OCI-LY1 (cell line): ENCODE results near the gene KLF4.

Experiments used
- H2AFZ ChIP-seq: fragments of 200-600 bp; sonication (generic), shearing (Covaris generic); 2 replicates; pipeline ENCODE4 v1.6.0; 2014; ENCODE audit warnings: antibody characterized with exemption, mild to moderate bottlenecking, low read length
- H3F3A ChIP-seq: fragments of 200-600 bp; sonication (generic), shearing (Covaris generic); 2 replicates; pipeline ENCODE4 v1.6.0; 2014; ENCODE audit warnings: mild to moderate bottlenecking, antibody characterized with exemption, low read length, moderate library complexity; ENCODE audit not compliant: insufficient read depth
- H3K27ac ChIP-seq: fragments of 200-600 bp; sonication (generic); 2 replicates; pipeline ENCODE4 v1.5.1; 2014; ENCODE audit warnings: low read length, mixed run types, mild to moderate bottlenecking, low read depth; ENCODE audit not compliant: poor library complexity, severe bottlenecking
- H3K27me3 ChIP-seq: fragments of 200-600 bp; sonication (generic); 2 replicates; pipeline ENCODE4 v1.6.0; 2014; ENCODE audit warnings: antibody characterized with exemption, mild to moderate bottlenecking, low read length, moderate library complexity; ENCODE audit not compliant: insufficient read depth
- H3K36me3 ChIP-seq: fragments of 200-600 bp; sonication (generic); 2 replicates; pipeline ENCODE4 v1.6.1; 2014; ENCODE audit warnings: mild to moderate bottlenecking, antibody characterized with exemption, low read length, moderate library complexity, mixed read lengths; ENCODE audit not compliant: insufficient read depth
- H3K4me1 ChIP-seq: fragments of 200-600 bp; sonication (generic); 2 replicates; pipeline ENCODE4 v1.5.1; 2014; ENCODE audit warnings: mild to moderate bottlenecking, low read length, moderate library complexity; ENCODE audit not compliant: insufficient read depth, severe bottlenecking
- H3K4me2 ChIP-seq: fragments of 200-600 bp; sonication (generic), shearing (Covaris generic); 2 replicates; pipeline ENCODE4 v1.6.1; 2014; ENCODE audit warnings: low read length
- H3K4me3 ChIP-seq: fragments of 200-600 bp; sonication (generic); 2 replicates; pipeline ENCODE4 v1.5.1; 2014; ENCODE audit warnings: low read length, low read depth, mild to moderate bottlenecking, mixed read lengths; ENCODE audit not compliant: poor library complexity, severe bottlenecking
- H3K79me2 ChIP-seq: fragments of 200-600 bp; shearing (Covaris generic); 2 replicates; pipeline ENCODE4 v1.6.1; 2016; ENCODE audit warnings: mixed run types, low read length, mixed read lengths; ENCODE audit not compliant: insufficient read depth
- H3K9ac ChIP-seq: fragments of 200-600 bp; sonication (generic), shearing (Covaris generic); 2 replicates; pipeline ENCODE4 v1.6.1; 2014; ENCODE audit warnings: mild to moderate bottlenecking, low read length, mixed read lengths
- H3K9me2 ChIP-seq: fragments of 200-600 bp; sonication (generic), shearing (Covaris generic); 2 replicates; pipeline ENCODE4 v1.6.1; 2014; ENCODE audit warnings: low read depth, mild to moderate bottlenecking, low read length, mixed read lengths
- H3K9me3 ChIP-seq: fragments of 200-600 bp; shearing (Covaris generic); 2 replicates; pipeline ENCODE4 v1.6.1; 2014; ENCODE audit warnings: low read length, mixed read lengths
- H4K20me1 ChIP-seq: fragments of 200-600 bp; sonication (generic), shearing (Covaris generic); 2 replicates; pipeline ENCODE4 v1.6.0; 2016; ENCODE audit warnings: mild to moderate bottlenecking, low read length; ENCODE audit not compliant: insufficient read depth
- CTCF ChIP-seq: fragments of 200-600 bp; sonication (generic), shearing (Covaris generic); IDR thresholded peaks from 2 replicates; pipeline ENCODE4 v1.5.1; 2017; ENCODE audit warnings: mild to moderate bottlenecking, antibody characterized with exemption, low read length, moderate library complexity, mixed read lengths
- EZH2 ChIP-seq: fragments of 200-600 bp; sonication (generic), shearing (Covaris generic); IDR thresholded peaks from 2 replicates; pipeline ENCODE4 v1.8.0; 2017; ENCODE audit warnings: borderline replicate concordance, mixed run types, mild to moderate bottlenecking, antibody characterized with exemption, low read length, moderate library complexity, mixed read lengths

KLF4 gene

DNA sequence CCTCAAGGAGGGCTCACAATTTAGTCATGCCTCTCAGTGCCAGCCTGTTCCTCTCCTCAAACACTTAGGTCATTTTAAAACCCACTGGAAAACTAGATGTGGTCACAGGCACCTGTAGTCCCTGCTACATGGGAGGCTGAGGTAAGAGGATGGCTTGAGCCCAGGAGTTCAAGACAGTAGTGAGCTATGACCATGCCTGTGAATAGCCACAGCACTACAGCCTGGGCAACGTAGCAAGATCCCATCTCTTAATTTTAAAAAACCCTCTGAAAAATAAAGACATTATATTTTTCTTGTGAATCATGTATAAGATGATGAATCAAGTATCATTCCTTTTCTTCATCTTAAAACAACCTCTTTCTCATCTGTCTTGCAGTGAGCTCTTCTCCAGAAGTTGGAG lies 45.8 kb downstream of the KLF4 start:
- Histone ChIP-seq H3K27ac (no peak overlapping the region), H3K9me3 (no peaks in the 10 kb centered on the region), H4K20me1 (no peaks in the 10 kb centered on the region), H3F3A (no peaks in the 10 kb centered on the region), H3K27me3 (no peaks in the 10 kb centered on the region), H2AFZ (no peak overlapping the region), H3K4me3 (no peak overlapping the region), H3K9me2 (no peaks in the 10 kb centered on the region), H3K79me2 (no peaks in the 10 kb centered on the region), H3K9ac (no peak overlapping the region), H3K36me3 (no peaks in the 10 kb centered on the region), H3K4me2 (no peak overlapping the region), H3K4me1 (no peaks in the 10 kb centered on the region)
- no peak for TF ChIP-seq EZH2
- no peak for TF ChIP-seq CTCF

DNA sequence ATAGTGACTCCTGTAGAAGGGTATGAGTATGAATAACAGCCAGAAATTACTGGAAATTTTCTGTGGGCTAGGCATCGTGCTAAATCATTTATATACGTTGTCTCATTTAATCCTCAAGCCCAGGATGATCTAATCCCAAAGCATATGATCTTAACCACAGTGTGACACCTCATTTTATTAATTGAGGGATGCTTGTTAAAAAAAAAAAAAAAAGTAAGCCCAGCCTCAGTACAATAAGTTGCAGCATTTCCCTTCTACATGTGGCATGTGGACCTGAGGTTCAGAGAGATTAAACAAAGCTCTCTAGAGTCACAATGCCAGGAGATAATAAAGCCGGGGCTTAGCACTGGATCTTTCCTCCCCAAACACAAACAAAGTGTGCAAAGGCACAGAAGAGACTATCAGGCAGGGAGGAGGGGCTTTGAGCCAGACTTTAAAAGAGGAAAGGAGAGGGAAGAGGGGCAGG lies 49.5 kb downstream of the KLF4 start:
- Histone ChIP-seq H3K9me2 (no peaks in the 10 kb centered on the region), H2AFZ (no peak overlapping the region), H3F3A (no peaks in the 10 kb centered on the region), H3K36me3 (no peaks in the 10 kb centered on the region), H4K20me1 (no peaks in the 10 kb centered on the region), H3K27me3 (no peaks in the 10 kb centered on the region), H3K4me3 (no peak overlapping the region), H3K9me3 (no peaks in the 10 kb centered on the region), H3K79me2 (no peaks in the 10 kb centered on the region), H3K9ac (no peak overlapping the region), H3K4me1 (no peaks in the 10 kb centered on the region), H3K4me2 (no peak overlapping the region), H3K27ac (no peak overlapping the region)
- TF ChIP-seq CTCF (no peak), EZH2 (no peak)

- H3K4me1 ChIP-seq, result no peaks in the 10 kb centered on the region
- no peak overlapping the region for H3K4me3 ChIP-seq
- no peak for TF ChIP-seq EZH2
- TF ChIP-seq CTCF, result no peak
- no peak overlapping the region for H3K4me2 ChIP-seq
- no peaks in the 10 kb centered on the region for H3K36me3 ChIP-seq
- no peak overlapping the region for H3K27ac ChIP-seq
- H4K20me1 ChIP-seq, result no peaks in the 10 kb centered on the region
- H3K79me2 ChIP-seq, result no peaks in the 10 kb centered on the region
- H2AFZ ChIP-seq, result no peak overlapping the region
- no peaks in the 10 kb centered on the region for H3K9me2 ChIP-seq
- no peaks in the 10 kb centered on the region for H3K9me3 ChIP-seq
- H3K9ac ChIP-seq, result no peak overlapping the region
- H3K27me3 ChIP-seq, result no peaks in the 10 kb centered on the region
- H3F3A ChIP-seq, result no peaks in the 10 kb centered on the region
Observed at GRCh38 chr9:107438211-107439031, 51.1 kb downstream of the KLF4 start.
